ENCODE data around the gene REC8.
A peak's percentile ranks its signal among the peaks of the same experiment; 100 is the strongest.

- no peak for TF ChIP-seq CTCF (IDR thresholded peaks at IDR 0.05)
- peak; percentile 68 for TF ChIP-seq POLR2AphosphoS5 (IDR thresholded peaks at IDR 0.05)
Measured at GRCh38 chr14:24179961-24180796, 8.3 kb downstream of the REC8 start.

All from prostate gland (tissue), 2 donors.